ENCODE measurements around the gene SOST.

Gene SOST

GRCh38 chr17:43712397-43712796, 46.2 kb downstream of the SOST start:
- H3K4me3 ChIP-seq (ENCODE audit: low read depth, low read length), result no peak overlapping the region
- H3K9me3 ChIP-seq (ENCODE audit: control insufficient read depth, insufficient read depth, low read depth, low read length), result no peaks in the 10 kb centered on the region
- no peak overlapping the region for H3K27ac ChIP-seq (ENCODE audit: extremely low read depth, low read depth, low read length)
- POLR2A ChIA-PET, result interaction anchor here (0.6 kb wide), 1 partner anchor 55 kb away, joined by 3 read pairs; no protein-coding TSS in a partner anchor
- TF ChIP-seq ZNF76 (tag by site-specific recombination; IDR thresholded peaks at IDR 0.05; ENCODE audit: borderline replicate concordance, low read depth), result no peak
- no peak for TF ChIP-seq ZIC2 (tag by site-specific recombination; IDR thresholded peaks at IDR 0.05)
- no peak for TF ChIP-seq ZNF645 (tag by site-specific recombination; IDR thresholded peaks at IDR 0.05)
- TF ChIP-seq ZNF350 (tag by site-specific recombination; IDR thresholded peaks at IDR 0.05), result no peak
- no peak for TF ChIP-seq ZNF19 (tag by site-specific recombination; IDR thresholded peaks at IDR 0.05; ENCODE audit: low read depth)
- no peak for TF ChIP-seq ZFP41 (tag by site-specific recombination; IDR thresholded peaks at IDR 0.05; ENCODE audit: borderline replicate concordance)
- no peak for TF ChIP-seq ZSCAN23 (tag by site-specific recombination; IDR thresholded peaks at IDR 0.05)
- TF ChIP-seq ZSCAN18 (tag by site-specific recombination; IDR thresholded peaks at IDR 0.05), result no peak
- no peak for TF ChIP-seq ZSCAN5A (tag by site-specific recombination; IDR thresholded peaks at IDR 0.05)
- TF ChIP-seq KLF16 (tag by site-specific recombination; IDR thresholded peaks at IDR 0.05), result no peak
- no peaks in the 10 kb centered on the region for H3K36me3 ChIP-seq (ENCODE audit: control insufficient read depth in 2 of 2, insufficient read depth in 1 of 2, low read length in 2 of 2)
- no peaks in the 10 kb centered on the region for H3K4me1 ChIP-seq (ENCODE audit: control insufficient read depth, insufficient read depth, low read length)
- CTCF ChIA-PET, result interaction anchor here (1.0 to 2.7 kb wide), 3 partner anchors 10 to 47 kb away, joined by 3 to 35 read pairs (median 6); partner anchors contain the start of gene SOST

GRCh38 chr17:43710101-43710500, 48.5 kb downstream of the SOST start:
- Histone ChIP-seq H3K27ac (ENCODE audit: extremely low read depth, low read depth, low read length) (no peak overlapping the region), H3K4me1 (ENCODE audit: control insufficient read depth, insufficient read depth, low read length) (no peaks in the 10 kb centered on the region), H3K9me3 (ENCODE audit: control insufficient read depth, insufficient read depth, low read depth, low read length) (no peaks in the 10 kb centered on the region), H3K4me3 (ENCODE audit: low read depth, low read length) (no peak overlapping the region), H3K36me3 (ENCODE audit: control insufficient read depth in 2 of 2, insufficient read depth in 1 of 2, low read length in 2 of 2) (no peaks in the 10 kb centered on the region)
- ChIA-PET POLR2A (no interaction called here), CTCF (interaction anchor here (2.5 kb wide), 1 partner anchor 15 kb away, joined by 6 read pairs; no protein-coding TSS in a partner anchor)
- TF ChIP-seq ZNF174 (tag by site-specific recombination; IDR thresholded peaks at IDR 0.05) (no peak), ZNF677 (tag by site-specific recombination; IDR thresholded peaks at IDR 0.05) (no peak), ZNF24 (tag by site-specific recombination; IDR thresholded peaks at IDR 0.05) (no peak), ZNF404 (tag by site-specific recombination; IDR thresholded peaks at IDR 0.05) (no peak), GLI2 (tag by site-specific recombination; IDR thresholded peaks at IDR 0.05; ENCODE audit: borderline replicate concordance, low read depth) (no peak), PATZ1 (tag by site-specific recombination; IDR thresholded peaks at IDR 0.05) (no peak), ZNF529 (tag by site-specific recombination; IDR thresholded peaks at IDR 0.05; ENCODE audit: insufficient replicate concordance) (no peak), ZNF518A (tag by site-specific recombination; conservative IDR thresholded peaks at IDR 0.05; ENCODE audit: low read depth) (no peak), SP2 (tag by site-specific recombination; IDR thresholded peaks at IDR 0.05) (no peak), ZNF16 (tag by site-specific recombination; IDR thresholded peaks at IDR 0.05; ENCODE audit: low read depth) (no peak), ZBTB26 (tag by site-specific recombination; optimal IDR thresholded peaks at IDR 0.05) (no peak)
